Trophoblast cell (in vitro differentiated cells and primary cell): ENCODE results near the gene SGMS1.

Experiments
- DNase-seq, 2 donors: peaks; one replicate each; pipeline ENCODE4 v3.0.0-alpha.2; 2016
- H2AFZ ChIP-seq: 2 replicates; pipeline ENCODE4 v1.6.1; 2013; ENCODE audit warnings: low read length, moderate library complexity, mild to moderate bottlenecking; ENCODE audit not compliant: insufficient read depth, poor library complexity
- H2AK5ac ChIP-seq: 2 replicates; pipeline ENCODE4 v1.6.1; 2013; ENCODE audit warnings: mild to moderate bottlenecking, low read length
- H2BK120ac ChIP-seq: 2 replicates; pipeline ENCODE4 v1.6.1; 2013; ENCODE audit warnings: low read length, mild to moderate bottlenecking, moderate library complexity; ENCODE audit not compliant: insufficient read depth, poor library complexity
- H2BK12ac ChIP-seq: 2 replicates; pipeline ENCODE4 v1.6.1; 2013; ENCODE audit warnings: mild to moderate bottlenecking, low read length, moderate library complexity
- H2BK5ac ChIP-seq: 2 replicates; pipeline ENCODE4 v1.6.1; 2013; ENCODE audit warnings: low read length, low read depth, moderate library complexity, mild to moderate bottlenecking; ENCODE audit not compliant: poor library complexity
- H3K14ac ChIP-seq: 2 replicates; pipeline ENCODE4 v1.6.1; 2013; ENCODE audit warnings: mild to moderate bottlenecking, low read length
- H3K18ac ChIP-seq: 2 replicates; pipeline ENCODE4 v1.6.1; 2013; ENCODE audit warnings: mild to moderate bottlenecking, low read length
- H3K23ac ChIP-seq: 2 replicates; pipeline ENCODE4 v1.6.1; 2013; ENCODE audit warnings: low read length
- H3K27ac ChIP-seq: 2 replicates; pipeline ENCODE4 v1.5.1; 2013; ENCODE audit warnings: low read depth, mild to moderate bottlenecking, inconsistent platforms, low read length, moderate library complexity
- H3K27me3 ChIP-seq: 2 replicates; pipeline ENCODE4 v1.6.1; 2013; ENCODE audit warnings: inconsistent platforms, mild to moderate bottlenecking, low read length, moderate library complexity; ENCODE audit not compliant: insufficient read depth
- H3K36me3 ChIP-seq, 2 experiments: 1 replicate in 1 of 2; 2 replicates in 1 of 2; pipeline ENCODE4 v1.6.1; 2013; ENCODE audit warnings: low read length in 2 of 2, mild to moderate bottlenecking in 2 of 2, moderate library complexity in 1 of 2; ENCODE audit not compliant: insufficient read depth in 2 of 2, control insufficient read depth in 1 of 2
- H3K4ac ChIP-seq: 2 replicates; pipeline ENCODE4 v1.6.1; 2013; ENCODE audit warnings: low read depth, mild to moderate bottlenecking, low read length, moderate library complexity
- H3K4me1 ChIP-seq, 2 experiments: 1 replicate in 1 of 2; 2 replicates in 1 of 2; pipeline ENCODE4 v1.6.1; 2013; ENCODE audit warnings: low read length in 2 of 2, mild to moderate bottlenecking in 2 of 2, moderate library complexity in 1 of 2; ENCODE audit not compliant: insufficient read depth in 2 of 2, control insufficient read depth in 1 of 2
- H3K4me2 ChIP-seq: 2 replicates; pipeline ENCODE4 v1.6.1; 2013; ENCODE audit warnings: inconsistent platforms, mild to moderate bottlenecking, low read length, moderate library complexity
- H3K4me3 ChIP-seq: 2 replicates; pipeline ENCODE4 v1.5.1; 2013; ENCODE audit warnings: mild to moderate bottlenecking, low read depth, low read length, inconsistent platforms
- H3K79me1 ChIP-seq: one replicate; pipeline ENCODE4 v1.6.1; 2013; ENCODE audit warnings: low read length
- H3K79me2 ChIP-seq: 2 replicates; pipeline ENCODE4 v1.6.1; 2013; ENCODE audit warnings: low read length, mild to moderate bottlenecking; ENCODE audit not compliant: control insufficient read depth, insufficient read depth, poor library complexity
- H3K9ac ChIP-seq: 2 replicates; pipeline ENCODE4 v1.6.1; 2013; ENCODE audit warnings: mild to moderate bottlenecking, low read length
- H3K9me3 ChIP-seq: 2 replicates; pipeline ENCODE4 v1.6.1; 2013; ENCODE audit warnings: low read depth, mild to moderate bottlenecking, control low read depth, inconsistent platforms, low read length; ENCODE audit not compliant: insufficient read depth
- H4K12ac ChIP-seq: 2 replicates; pipeline ENCODE4 v1.6.1; 2013; ENCODE audit warnings: low read depth, mild to moderate bottlenecking, low read length, moderate library complexity
- H4K8ac ChIP-seq: 2 replicates; pipeline ENCODE4 v1.6.1; 2013; ENCODE audit warnings: low read depth, mild to moderate bottlenecking, low read length, moderate library complexity
- H4K91ac ChIP-seq: one replicate; pipeline ENCODE4 v1.6.1; 2013; ENCODE audit warnings: low read depth, mild to moderate bottlenecking, low read length, moderate library complexity
- WGBS: extraction: QIAGEN DNeasy Blood & Tissue Kit; methylation state at CpG from one replicate; pipeline ENCODE4 v1.1.7; 2013; ENCODE audit warnings: missing lambda C conversion rate; ENCODE audit not compliant: insufficient read length, insufficient coverage; ENCODE audit errors: extremely low coverage; 5-methylcytosine and 5-hydroxymethylcytosine counted together

SGMS1 gene

DNA sequence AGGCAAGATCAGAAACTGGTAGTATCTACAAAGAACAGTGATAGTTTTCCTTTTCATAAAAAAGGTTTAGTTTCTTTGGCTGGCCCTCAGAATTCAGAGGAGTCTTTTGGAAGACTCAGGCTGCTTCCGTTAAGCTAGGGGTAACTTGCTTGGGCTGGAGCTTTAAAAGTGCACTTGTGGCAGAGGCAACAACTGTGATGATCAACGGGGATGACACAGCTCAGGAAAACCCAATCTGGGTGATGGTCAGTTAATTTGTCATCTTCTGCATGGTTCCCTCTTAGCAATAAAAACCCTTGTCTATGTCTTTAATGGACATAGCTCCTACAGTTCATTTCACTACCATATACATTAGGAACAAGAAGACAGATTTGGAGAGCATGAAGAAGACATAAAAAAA, 46.7 kb downstream of the SGMS1 start:
- H2AFZ ChIP-seq, result no peak overlapping the region
- no peak overlapping the region for H3K27ac ChIP-seq
- no peak overlapping the region for H2AK5ac ChIP-seq
- no peak overlapping the region for H2BK12ac ChIP-seq
- no peak overlapping the region for H4K91ac ChIP-seq
- DNase-seq, result no peak
- H3K4me3 ChIP-seq, result no peak overlapping the region
- H3K14ac ChIP-seq, result no peak overlapping the region
- H3K4me2 ChIP-seq, result no peak overlapping the region
- H2BK120ac ChIP-seq, result no peak overlapping the region
- no peak overlapping the region for H4K12ac ChIP-seq
- no CpG with 5 or more reads among the region's 2 CpGs for WGBS
- H3K27me3 ChIP-seq, result no peaks in the 10 kb centered on the region
- H3K18ac ChIP-seq, result no peak overlapping the region
- H2BK5ac ChIP-seq, result no peak overlapping the region
- H3K9me3 ChIP-seq, result no peaks in the 10 kb centered on the region
- no peaks in the 10 kb centered on the region for H3K36me3 ChIP-seq
- no peak overlapping the region for H4K8ac ChIP-seq
- no peaks in the 10 kb centered on the region for H3K79me2 ChIP-seq
- no peak overlapping the region for H3K4ac ChIP-seq
- no peak overlapping the region for H3K23ac ChIP-seq
- H3K9ac ChIP-seq, result no peak overlapping the region
- H3K79me1 ChIP-seq, result peaks cover 5% of the 10 kb centered on the region
- H3K4me1 ChIP-seq, result peaks cover 3 to 9% of the 10 kb centered on the region in 2 experiments

DNA sequence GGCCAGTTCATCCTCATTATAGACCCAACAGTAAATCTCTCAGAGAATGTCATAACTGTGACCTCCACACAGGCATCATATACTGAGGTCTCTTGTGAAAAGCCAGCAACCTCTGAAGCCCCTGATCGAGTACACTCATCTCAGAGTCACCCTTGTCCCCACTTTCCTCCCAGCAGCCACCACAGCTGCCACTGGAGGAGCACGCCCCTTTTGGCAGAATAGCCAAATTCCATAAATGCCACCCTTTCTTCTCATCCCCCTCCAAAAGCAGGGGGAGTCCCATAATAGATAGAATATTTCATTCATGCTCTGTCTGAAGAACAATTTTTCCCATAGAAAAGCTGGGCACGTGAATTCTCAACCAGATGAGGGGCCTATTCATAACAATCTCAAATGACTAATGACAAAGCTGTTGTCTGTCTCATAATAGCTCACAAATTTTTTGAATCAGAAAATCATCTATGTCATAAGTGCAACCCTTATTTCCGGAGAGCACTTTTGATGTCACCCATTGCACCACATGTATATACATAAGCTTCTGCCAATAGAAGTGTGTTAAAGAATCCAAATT, 47.4 kb downstream of the SGMS1 start:
- Histone ChIP-seq H3K79me2 (no peaks in the 10 kb centered on the region), H3K4me1 (peaks cover 3 to 9% of the 10 kb centered on the region in 2 experiments), H3K23ac (no peak overlapping the region), H3K14ac (no peak overlapping the region), H3K27ac (no peak overlapping the region), H3K9me3 (no peaks in the 10 kb centered on the region), H2AFZ (no peak overlapping the region), H3K36me3 (no peaks in the 10 kb centered on the region), H3K18ac (no peak overlapping the region), H4K12ac (no peak overlapping the region), H3K9ac (no peak overlapping the region), H2BK120ac (no peak overlapping the region), H2BK5ac (no peak overlapping the region), H3K79me1 (peaks cover 5% of the 10 kb centered on the region), H3K4ac (no peak overlapping the region), H3K27me3 (no peaks in the 10 kb centered on the region), H4K8ac (no peak overlapping the region), H3K4me3 (no peak overlapping the region), H2AK5ac (peak overlapping the region; percentile 5), H3K4me2 (no peak overlapping the region), H2BK12ac (no peak overlapping the region), H4K91ac (no peak overlapping the region)
- no CpG with 5 or more reads among the region's 4 CpGs for WGBS
- no peak for DNase-seq

DNA sequence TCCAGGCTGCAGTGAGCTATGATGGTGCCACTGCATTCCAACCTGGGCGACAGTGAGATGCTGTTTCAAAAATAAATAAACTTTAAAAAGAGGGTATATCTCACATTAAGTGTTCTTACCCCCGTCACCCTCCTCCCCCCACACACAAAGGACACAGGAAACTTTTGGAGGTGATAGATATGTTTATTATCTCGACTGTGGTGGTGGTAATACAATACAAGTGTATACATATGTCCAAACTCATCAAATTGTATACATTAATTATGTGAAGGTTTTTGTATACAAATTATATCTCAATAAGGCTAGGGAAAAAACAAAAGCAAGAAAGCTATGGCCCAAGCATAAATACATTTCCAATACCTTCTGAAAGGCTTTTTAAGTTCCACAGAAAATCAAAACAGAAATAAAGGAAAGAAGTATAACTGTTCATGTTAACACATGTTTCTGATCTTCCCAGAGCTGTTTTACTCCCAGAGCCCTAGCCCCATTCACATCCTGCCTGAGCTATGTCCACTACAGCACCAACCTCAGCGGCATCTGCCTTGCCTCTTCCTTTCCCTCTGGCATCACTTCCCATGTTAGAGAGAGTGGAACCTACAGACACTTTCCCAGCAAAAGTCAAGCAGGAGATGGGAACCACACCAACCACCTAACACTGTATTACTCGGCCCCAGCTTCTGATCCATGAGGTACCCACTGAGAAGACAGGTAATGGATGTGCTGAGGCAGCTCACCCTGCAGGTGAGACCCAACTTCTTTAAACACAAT, 48.1 kb downstream of the SGMS1 start:
- Histone ChIP-seq H3K9me3 (no peaks in the 10 kb centered on the region), H3K79me2 (no peaks in the 10 kb centered on the region), H3K9ac (no peak overlapping the region), H3K4ac (no peak overlapping the region), H2AFZ (no peak overlapping the region), H4K8ac (no peak overlapping the region), H2BK120ac (no peak overlapping the region), H3K4me1 (peaks cover 3 to 9% of the 10 kb centered on the region in 2 experiments), H3K79me1 (peaks cover 5% of the 10 kb centered on the region), H2BK5ac (no peak overlapping the region), H3K27ac (no peak overlapping the region), H3K36me3 (no peaks in the 10 kb centered on the region), H4K12ac (no peak overlapping the region), H3K27me3 (no peaks in the 10 kb centered on the region), H3K4me2 (no peak overlapping the region), H3K14ac (no peak overlapping the region), H3K23ac (no peak overlapping the region), H4K91ac (no peak overlapping the region), H3K4me3 (no peak overlapping the region), H2AK5ac (peak overlapping the region; percentile 5), H3K18ac (no peak overlapping the region), H2BK12ac (no peak overlapping the region)
- WGBS, result no CpG with 5 or more reads among the region's 5 CpGs
- no peak for DNase-seq

DNA sequence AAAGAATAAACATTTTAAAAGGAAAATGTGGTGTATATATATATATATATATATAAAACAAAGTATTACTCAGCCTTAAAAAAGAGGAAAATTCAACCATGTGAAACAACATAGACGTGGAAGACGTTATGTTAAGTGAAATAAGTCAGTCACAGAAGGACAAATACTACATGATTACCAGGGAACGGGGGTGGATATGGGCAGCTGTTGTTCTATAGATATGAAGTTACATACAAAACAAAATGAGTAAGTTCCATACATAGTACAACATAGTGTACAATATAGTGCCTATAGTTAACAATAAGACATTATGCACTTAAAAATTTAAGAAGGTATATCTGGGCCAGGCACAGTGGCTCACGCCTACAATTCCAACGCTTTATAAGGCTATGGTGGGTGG, 48.8 kb downstream of the SGMS1 start:
- Histone ChIP-seq H3K79me1 (peaks cover 2% of the 10 kb centered on the region), H3K4me3 (no peak overlapping the region), H3K79me2 (no peaks in the 10 kb centered on the region), H2BK12ac (no peak overlapping the region), H3K18ac (no peak overlapping the region), H4K8ac (no peak overlapping the region), H4K91ac (no peak overlapping the region), H3K36me3 (no peaks in the 10 kb centered on the region), H3K4me1 (peaks cover 0 to 6% of the 10 kb centered on the region in 2 experiments), H2BK5ac (no peak overlapping the region), H2BK120ac (no peak overlapping the region), H3K27me3 (no peaks in the 10 kb centered on the region), H2AK5ac (no peak overlapping the region), H3K9me3 (no peaks in the 10 kb centered on the region), H3K4ac (no peak overlapping the region), H4K12ac (no peak overlapping the region), H3K9ac (no peak overlapping the region), H3K23ac (no peak overlapping the region), H3K4me2 (no peak overlapping the region), H2AFZ (no peak overlapping the region), H3K27ac (no peak overlapping the region), H3K14ac (no peak overlapping the region)
- WGBS, result no CpG with 5 or more reads among the region's 5 CpGs
- no peak for DNase-seq
